ENCODE measurements around the gene RDH8.
"Not testable (repeated sequence)": the region's sequence is repeated elsewhere in the genome, so short reads cannot be mapped to it uniquely, and the experiment has no call there.

The RDH8 gene

GRCh38 chr19:10018263-10018662 is 5.0 kb downstream of the RDH8 start:
- in situ Hi-C loops (cut with HindIII; ENCODE audit: low sequenced_read_pairs): no loop called here
- no peak overlapping the region for H3K4me3 ChIP-seq (ENCODE audit: low read depth, low read length)
- DNase-seq (ENCODE audit: low read depth): no peak
- TF ChIP-seq CTCF (IDR thresholded peaks at IDR 0.05; ENCODE audit: low read depth, low read length, missing control alignments): no peak

- no peak overlapping the region for H3K4me3 ChIP-seq (ENCODE audit: low read depth, low read length)
- in situ Hi-C loops (cut with HindIII; ENCODE audit: low sequenced_read_pairs): no loop called here
- TF ChIP-seq CTCF (IDR thresholded peaks at IDR 0.05; ENCODE audit: low read depth, low read length, missing control alignments): no peak
- DNase-seq (ENCODE audit: low read depth): no peak
These were observed 5.5 kb downstream of the RDH8 start for GRCh38 chr19:10018786-10019185.

GRCh38 chr19:10019246-10019645 is 6.0 kb downstream of the RDH8 start:
- H3K4me3 ChIP-seq (ENCODE audit: low read depth, low read length): no peak overlapping the region
- in situ Hi-C loops (cut with HindIII; ENCODE audit: low sequenced_read_pairs): no loop called here
- no peak for TF ChIP-seq CTCF (IDR thresholded peaks at IDR 0.05; ENCODE audit: low read depth, low read length, missing control alignments)
- DNase-seq (ENCODE audit: low read depth): no peak

GRCh38 chr19:10020851-10021250 is 7.6 kb downstream of the RDH8 start:
- TF ChIP-seq CTCF (IDR thresholded peaks at IDR 0.05; ENCODE audit: low read depth, low read length, missing control alignments): no peak
- in situ Hi-C loops (cut with HindIII; ENCODE audit: low sequenced_read_pairs): no loop called here
- H3K4me3 ChIP-seq (ENCODE audit: low read depth, low read length): no peak overlapping the region
- no peak for DNase-seq (ENCODE audit: low read depth)

- in situ Hi-C loops (cut with HindIII; ENCODE audit: low sequenced_read_pairs): no loop called here
- H3K4me3 ChIP-seq (ENCODE audit: low read depth, low read length): no peak overlapping the region
- no peak for DNase-seq (ENCODE audit: low read depth)
- TF ChIP-seq CTCF (IDR thresholded peaks at IDR 0.05; ENCODE audit: low read depth, low read length, missing control alignments): no peak
These were observed 8.2 kb downstream of the RDH8 start for GRCh38 chr19:10021446-10021845.

- H3K4me3 ChIP-seq (ENCODE audit: low read depth, low read length): no peak overlapping the region
- TF ChIP-seq CTCF (IDR thresholded peaks at IDR 0.05; ENCODE audit: low read depth, low read length, missing control alignments): no peak
- in situ Hi-C loops (cut with HindIII; ENCODE audit: low sequenced_read_pairs): no loop called here
- no peak for DNase-seq (ENCODE audit: low read depth)
These were observed 8.6 kb downstream of the RDH8 start for GRCh38 chr19:10021863-10022262.

GRCh38 chr19:10023096-10023495 is 9.8 kb downstream of the RDH8 start:
- H3K4me3 ChIP-seq (ENCODE audit: low read depth, low read length); in situ Hi-C loops (cut with HindIII; ENCODE audit: low sequenced_read_pairs); DNase-seq (ENCODE audit: low read depth): not testable (repeated sequence)

All from astrocyte of the cerebellum (primary cell).